ENCODE measurements around the gene ACYP2. TPM values are rescaled to one million over a fixed set of nuclear protein-coding genes. Genes with fewer than 3 reads are reported as not detected.
A peak's percentile ranks its signal among the peaks of the same experiment; 100 is the strongest.

Gene ACYP2
- total and polyA plus RNA-seq, 4 experiments from 2014 or later: 13.1 to 16.9 (median 16.8) TPM

DNA sequence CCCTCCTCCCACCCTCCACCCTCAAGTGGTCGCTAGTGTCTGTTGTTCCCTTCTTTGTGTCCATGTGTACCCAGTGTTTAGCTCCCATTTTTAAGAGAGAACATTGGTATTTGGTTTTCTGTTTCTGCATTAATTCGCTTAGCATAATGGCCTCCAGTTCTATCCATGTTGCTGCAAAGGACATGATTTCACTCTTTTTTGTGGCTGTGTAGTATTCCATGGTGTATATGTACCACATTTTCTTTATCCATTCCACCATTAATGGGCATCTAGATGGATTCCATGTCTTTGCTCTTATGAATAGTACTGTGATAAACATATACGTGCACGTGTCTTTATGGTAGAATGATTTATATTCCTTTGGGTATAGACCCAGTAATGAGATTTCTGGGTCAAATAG is 97.7 kb downstream of the ACYP2 start:
- Mint-ChIP-seq H3K9me3 (peaks cover 3 to 19% (median 13%) of the 10 kb centered on the region in 8 donors), H3K4me3 (no peak overlapping the region), H3K36me3 (peaks cover 14 to 28% of the 10 kb centered on the region in 2 donors), H3K27me3 (no peaks in the 10 kb centered on the region), H3K27ac (no peak overlapping the region), H3K4me1 (peaks cover 0 to 2% (median 0%) of the 10 kb centered on the region in 4 donors)
- Histone ChIP-seq H3K4me3 (ENCODE audit: low read length in 2 of 2) (no peak overlapping the region), H3K9me3 (ENCODE audit: control insufficient read depth in 1 of 2, low read length in 2 of 2) (no peaks in the 10 kb centered on the region), H3K27ac (ENCODE audit: low read depth, low read length) (no peak overlapping the region), H3K27me3 (ENCODE audit: insufficient read depth, low read length) (no peaks in the 10 kb centered on the region), H3K36me3 (ENCODE audit: insufficient read depth, low read length) (no peaks in the 10 kb centered on the region), H3K4me1 (ENCODE audit: insufficient read depth, low read length) (no peaks in the 10 kb centered on the region)
- CTCF ChIA-PET (ENCODE audit: partially characterized antibody): no interaction called here
- POLR2A ChIA-PET (ENCODE audit: partially characterized antibody): no interaction called here
- no peak for DNase-seq
- intact Hi-C loops (cut with micrococcal nuclease): no loop called here

GRCh38 chr2:54224997-54225396 is 109.6 kb downstream of the ACYP2 start:
- Histone ChIP-seq H3K9me3 (ENCODE audit: control insufficient read depth in 1 of 2, low read length in 2 of 2) (no peaks in the 10 kb centered on the region), H3K27ac (ENCODE audit: low read depth, low read length) (no peak overlapping the region), H3K4me1 (ENCODE audit: insufficient read depth, low read length) (no peaks in the 10 kb centered on the region), H3K27me3 (ENCODE audit: insufficient read depth, low read length) (no peaks in the 10 kb centered on the region), H3K36me3 (ENCODE audit: insufficient read depth, low read length) (no peaks in the 10 kb centered on the region), H3K4me3 (ENCODE audit: low read length in 2 of 2) (no peak overlapping the region)
- Mint-ChIP-seq H3K27me3 (no peaks in the 10 kb centered on the region), H3K9me3 (peaks cover 0 to 1% (median 0%) of the 10 kb centered on the region in 8 donors), H3K36me3 (peaks cover 6 to 18% of the 10 kb centered on the region in 2 donors), H3K4me1 (no peaks in the 10 kb centered on the region), H3K4me3 (no peak overlapping the region), H3K27ac (no peak overlapping the region)
- CTCF ChIA-PET (ENCODE audit: partially characterized antibody): no interaction called here
- DNase-seq: no peak
- intact Hi-C loops (cut with micrococcal nuclease): no loop called here
- POLR2A ChIA-PET (ENCODE audit: partially characterized antibody): no interaction called here

GRCh38 chr2:54226260-54226659 is 110.8 kb downstream of the ACYP2 start:
- H3K4me3 ChIP-seq (ENCODE audit: low read length in 2 of 2): no peak overlapping the region
- H3K9me3 ChIP-seq (ENCODE audit: control insufficient read depth in 1 of 2, low read length in 2 of 2): no peaks in the 10 kb centered on the region
- ChIA-PET CTCF (ENCODE audit: partially characterized antibody) (no interaction called here), POLR2A (ENCODE audit: partially characterized antibody) (no interaction called here)
- no peaks in the 10 kb centered on the region for H3K4me1 Mint-ChIP-seq
- no peak overlapping the region for H3K27ac Mint-ChIP-seq
- no peak overlapping the region for H3K4me3 Mint-ChIP-seq
- H3K36me3 ChIP-seq (ENCODE audit: insufficient read depth, low read length): no peaks in the 10 kb centered on the region
- H3K9me3 Mint-ChIP-seq: peaks cover 0 to 1% (median 0%) of the 10 kb centered on the region in 8 donors
- H3K27me3 Mint-ChIP-seq: no peaks in the 10 kb centered on the region
- no peaks in the 10 kb centered on the region for H3K27me3 ChIP-seq (ENCODE audit: insufficient read depth, low read length)
- H3K36me3 Mint-ChIP-seq: peaks cover 6 to 13% of the 10 kb centered on the region in 2 donors
- H3K27ac ChIP-seq (ENCODE audit: low read depth, low read length): no peak overlapping the region
- H3K4me1 ChIP-seq (ENCODE audit: insufficient read depth, low read length): no peaks in the 10 kb centered on the region
- intact Hi-C loops (cut with micrococcal nuclease): no loop called here
- DNase-seq: no peak

DNA sequence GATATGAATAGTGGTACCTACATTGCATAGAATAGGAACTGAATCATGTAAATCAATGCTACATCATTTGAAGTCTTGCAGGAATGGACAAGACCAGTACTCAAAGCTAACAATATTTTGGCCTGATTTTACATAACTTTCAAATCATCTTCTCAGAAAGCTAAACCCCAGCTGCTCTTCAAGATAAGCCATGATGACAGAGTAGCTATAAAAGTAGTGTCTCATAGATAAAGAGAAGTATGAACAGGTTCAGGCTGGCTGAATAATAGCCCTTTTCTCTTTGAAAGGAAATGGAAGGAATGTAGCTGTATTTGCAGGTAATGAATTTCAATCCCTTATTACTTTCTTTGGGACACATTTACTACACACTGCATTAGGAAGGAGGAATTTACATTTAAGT is 112.4 kb downstream of the ACYP2 start:
- no peaks in the 10 kb centered on the region for H3K27me3 ChIP-seq (ENCODE audit: insufficient read depth, low read length)
- CTCF ChIA-PET (ENCODE audit: partially characterized antibody): no interaction called here
- no peaks in the 10 kb centered on the region for H3K36me3 ChIP-seq (ENCODE audit: insufficient read depth, low read length)
- no peaks in the 10 kb centered on the region for H3K4me1 ChIP-seq (ENCODE audit: insufficient read depth, low read length)
- Mint-ChIP-seq H3K27me3 (no peaks in the 10 kb centered on the region), H3K4me3 (no peak overlapping the region), H3K9me3 (peaks cover 0 to 2% (median 0%) of the 10 kb centered on the region in 8 donors), H3K27ac (no peak overlapping the region), H3K36me3 (peaks cover 7 to 17% of the 10 kb centered on the region in 2 donors), H3K4me1 (no peaks in the 10 kb centered on the region)
- intact Hi-C loops (cut with micrococcal nuclease): no loop called here
- H3K27ac ChIP-seq (ENCODE audit: low read depth, low read length): no peak overlapping the region
- no peak overlapping the region for H3K4me3 ChIP-seq (ENCODE audit: low read length in 2 of 2)
- H3K9me3 ChIP-seq (ENCODE audit: control insufficient read depth in 1 of 2, low read length in 2 of 2): no peaks in the 10 kb centered on the region
- no peak for DNase-seq
- POLR2A ChIA-PET (ENCODE audit: partially characterized antibody): no interaction called here

DNA sequence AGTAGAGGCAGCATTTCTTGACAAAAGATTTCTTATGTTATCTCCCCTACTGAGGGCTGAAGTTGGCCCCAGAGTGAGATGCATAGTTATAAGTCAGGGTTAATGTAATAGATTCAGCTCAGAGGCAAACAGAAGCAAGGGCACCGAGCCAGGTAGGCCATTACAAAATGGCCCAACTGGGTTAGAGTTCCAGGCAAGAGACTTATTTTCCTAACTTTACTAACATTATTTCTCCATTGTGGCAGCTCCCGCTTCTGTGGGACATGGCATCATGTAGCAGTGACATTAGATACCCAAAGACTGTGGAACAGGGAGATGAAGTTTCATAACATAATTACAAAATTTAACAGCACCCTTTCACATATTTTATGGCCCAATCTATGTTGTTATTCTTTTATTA is 113.5 kb downstream of the ACYP2 start:
- Mint-ChIP-seq H3K27me3 (no peaks in the 10 kb centered on the region), H3K36me3 (peaks cover 7 to 14% of the 10 kb centered on the region in 2 donors), H3K4me3 (no peak overlapping the region), H3K9me3 (peaks cover 0 to 5% (median 0%) of the 10 kb centered on the region in 8 donors), H3K27ac (peak overlapping the region in 1 of 7 donors; percentile 11), H3K4me1 (no peaks in the 10 kb centered on the region)
- H3K9me3 ChIP-seq (ENCODE audit: control insufficient read depth in 1 of 2, low read length in 2 of 2): no peaks in the 10 kb centered on the region
- DNase-seq: no peak
- no peak overlapping the region for H3K4me3 ChIP-seq (ENCODE audit: low read length in 2 of 2)
- ChIA-PET POLR2A (ENCODE audit: partially characterized antibody) (no interaction called here), CTCF (ENCODE audit: partially characterized antibody) (no interaction called here)
- intact Hi-C loops (cut with micrococcal nuclease): no loop called here
- no peaks in the 10 kb centered on the region for H3K27me3 ChIP-seq (ENCODE audit: insufficient read depth, low read length)
- H3K4me1 ChIP-seq (ENCODE audit: insufficient read depth, low read length): no peaks in the 10 kb centered on the region
- no peak overlapping the region for H3K27ac ChIP-seq (ENCODE audit: low read depth, low read length)
- H3K36me3 ChIP-seq (ENCODE audit: insufficient read depth, low read length): no peaks in the 10 kb centered on the region

DNA sequence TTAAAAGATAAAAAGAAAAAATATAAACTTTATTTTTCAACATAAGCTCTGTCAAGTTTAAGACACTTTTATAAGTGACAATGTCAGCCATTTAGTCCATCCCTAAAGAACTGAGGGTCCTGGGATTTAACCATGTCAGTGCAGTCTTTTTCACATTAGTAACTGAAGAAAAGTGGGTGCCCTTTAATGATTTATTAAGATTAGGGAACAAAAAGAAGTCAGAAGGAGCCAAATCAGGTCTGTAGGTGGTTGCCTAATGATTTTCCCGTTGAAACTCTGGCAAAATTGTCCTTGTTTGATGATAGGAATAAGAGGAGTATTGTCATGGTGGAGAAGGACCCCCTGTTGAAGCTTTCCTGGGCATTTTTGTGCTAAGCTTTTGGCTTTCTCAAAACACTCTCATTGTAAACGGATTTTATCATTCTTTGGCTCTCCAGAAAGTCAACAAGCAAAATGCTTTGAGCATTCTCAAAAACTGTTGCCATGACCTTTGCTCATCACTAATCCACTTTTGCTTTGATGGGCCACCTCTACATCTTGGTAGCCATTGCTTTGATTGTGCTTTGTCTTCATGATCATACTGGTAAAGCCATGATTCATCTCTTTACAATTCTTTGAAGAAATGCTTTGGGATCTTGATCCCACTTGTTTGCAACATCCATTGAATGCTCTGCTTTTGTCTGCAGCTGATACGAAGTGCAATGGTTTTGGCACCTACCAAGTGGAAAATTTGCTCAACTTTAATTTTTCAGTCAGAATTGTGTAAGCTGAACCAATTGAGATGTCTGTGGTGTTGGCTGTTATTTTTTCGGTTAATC is 118.6 kb downstream of the ACYP2 start:
- Histone ChIP-seq H3K27ac (ENCODE audit: low read depth, low read length) (no peak overlapping the region), H3K27me3 (ENCODE audit: insufficient read depth, low read length) (no peaks in the 10 kb centered on the region), H3K4me1 (ENCODE audit: insufficient read depth, low read length) (no peaks in the 10 kb centered on the region), H3K4me3 (ENCODE audit: low read length in 2 of 2) (no peak overlapping the region), H3K9me3 (ENCODE audit: control insufficient read depth in 1 of 2, low read length in 2 of 2) (no peaks in the 10 kb centered on the region), H3K36me3 (ENCODE audit: insufficient read depth, low read length) (no peaks in the 10 kb centered on the region)
- CTCF ChIA-PET (ENCODE audit: partially characterized antibody): interaction anchor here (1.3 kb wide), 1 partner anchor 17 kb away, joined by 3 read pairs; no protein-coding TSS in a partner anchor
- H3K4me3 Mint-ChIP-seq: no peak overlapping the region
- no peaks in the 10 kb centered on the region for H3K27me3 Mint-ChIP-seq
- no peak for DNase-seq
- no peak overlapping the region for H3K27ac Mint-ChIP-seq
- intact Hi-C loops (cut with micrococcal nuclease): no loop called here
- H3K9me3 Mint-ChIP-seq: peaks cover 0 to 12% (median 3%) of the 10 kb centered on the region in 8 donors
- POLR2A ChIA-PET (ENCODE audit: partially characterized antibody): no interaction called here
- peaks cover 6 to 20% of the 10 kb centered on the region in 2 donors for H3K36me3 Mint-ChIP-seq
- H3K4me1 Mint-ChIP-seq: no peaks in the 10 kb centered on the region

DNA sequence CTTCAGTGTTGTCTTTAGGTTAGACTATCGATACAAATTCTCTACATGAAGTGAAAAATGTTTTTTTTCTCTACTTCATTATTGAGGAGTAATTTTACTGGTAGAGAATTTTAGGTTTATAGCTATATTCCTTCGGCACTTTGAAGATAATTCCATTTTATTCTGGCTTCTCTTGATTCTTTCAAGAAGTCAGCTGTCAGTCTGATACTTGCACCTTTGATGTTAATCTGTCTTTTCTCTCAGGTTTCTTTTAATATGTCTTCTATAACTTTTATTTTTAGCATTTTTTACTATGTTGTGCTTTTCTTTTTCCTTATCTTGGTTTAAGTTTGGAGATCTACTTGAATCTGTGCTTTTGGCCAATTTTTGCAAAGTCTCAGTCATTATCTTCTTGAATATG is 122.0 kb downstream of the ACYP2 start:
- ChIA-PET CTCF (ENCODE audit: partially characterized antibody) (no interaction called here), POLR2A (ENCODE audit: partially characterized antibody) (no interaction called here)
- H3K4me3 Mint-ChIP-seq: no peak overlapping the region
- intact Hi-C loops (cut with micrococcal nuclease): no loop called here
- Histone ChIP-seq H3K27ac (ENCODE audit: low read depth, low read length) (no peak overlapping the region), H3K9me3 (ENCODE audit: control insufficient read depth in 1 of 2, low read length in 2 of 2) (no peaks in the 10 kb centered on the region), H3K36me3 (ENCODE audit: insufficient read depth, low read length) (no peaks in the 10 kb centered on the region), H3K27me3 (ENCODE audit: insufficient read depth, low read length) (no peaks in the 10 kb centered on the region), H3K4me1 (ENCODE audit: insufficient read depth, low read length) (no peaks in the 10 kb centered on the region), H3K4me3 (ENCODE audit: low read length in 2 of 2) (no peak overlapping the region)
- peaks cover 6 to 29% of the 10 kb centered on the region in 2 donors for H3K36me3 Mint-ChIP-seq
- no peak for DNase-seq
- H3K9me3 Mint-ChIP-seq: peaks cover 0 to 12% (median 3%) of the 10 kb centered on the region in 8 donors
- no peak overlapping the region for H3K27ac Mint-ChIP-seq
- H3K4me1 Mint-ChIP-seq: no peaks in the 10 kb centered on the region
- no peaks in the 10 kb centered on the region for H3K27me3 Mint-ChIP-seq

Data from CD4-positive, alpha-beta memory T cell (primary cell).